K562 (cell line): ENCODE results near the gene NEK2. TPM values are rescaled to one million over a fixed set of nuclear protein-coding genes. Genes with fewer than 3 reads are reported as not detected.
A peak's percentile ranks its signal among the peaks of the same experiment; 100 is the strongest.

ENCODE experiments used
- ARHGAP35 ChIP-seq: fragments of 450-650 bp; IDR thresholded peaks from 2 replicates; pipeline ENCODE4 v1.6.1; 2018; ENCODE audit not compliant: partially characterized antibody
- BRF2 ChIP-seq: IDR thresholded peaks from 3 replicates; pipeline ENCODE4 v1.6.1; 2011; ENCODE audit warnings: borderline replicate concordance, mild to moderate bottlenecking; ENCODE audit not compliant: insufficient read length, insufficient read depth
- ESRRA ChIP-seq: fragments of 450-650 bp; IDR thresholded peaks from 2 replicates; pipeline ENCODE4 v1.6.1; 2014; ENCODE audit warnings: low read depth, mild to moderate bottlenecking, moderate library complexity, borderline replicate concordance
- GTF2F1 ChIP-seq: IDR thresholded peaks from 2 replicates; pipeline ENCODE4 v1.6.1; 2011; ENCODE audit warnings: low read depth, low read length, improper control_type of control experiment
- HMGN3 ChIP-seq: IDR thresholded peaks from 2 replicates; pipeline ENCODE4 v1.6.1; 2011; ENCODE audit warnings: borderline replicate concordance, low read depth, mild to moderate bottlenecking, mixed read lengths, low read length; ENCODE audit not compliant: insufficient read length; ENCODE audit errors: extremely low read depth
- JUND ChIP-seq, 2 experiments: IDR thresholded peaks; 2 replicates in 1 of 2; 3 replicates in 1 of 2; pipeline ENCODE4 v1.6.1; 2011; ENCODE audit warnings: borderline replicate concordance in 2 of 2, low read depth in 2 of 2, low read length in 2 of 2, improper control_type of control experiment in 1 of 2, missing biosample characterization in 1 of 2, missing genetic modification characterization in 1 of 2, missing genetic modification reagents in 1 of 2
- MCM5 ChIP-seq: fragments of 450-650 bp; IDR thresholded peaks from 2 replicates; pipeline ENCODE4 v1.6.1; 2016; ENCODE audit warnings: low read depth
- MNT ChIP-seq, 2 experiments: fragments of 450-650 bp; conservative IDR thresholded peaks; 2 replicates each; pipeline ENCODE4 v1.6.1; 2017; ENCODE audit warnings: mild to moderate bottlenecking in 2 of 2, moderate library complexity in 2 of 2
- SIN3B ChIP-seq: fragments of 450-650 bp; IDR thresholded peaks from 2 replicates; pipeline ENCODE4 v1.6.1; 2017; ENCODE audit warnings: low read depth, mild to moderate bottlenecking, moderate library complexity
- SMARCA5 ChIP-seq: fragments of 450-650 bp; IDR thresholded peaks from 2 replicates; pipeline ENCODE4 v1.6.1; 2016
- SRF ChIP-seq, 2 experiments: fragments of 250-450, 450-650 bp in 1 of 2; sonication (Bioruptor Pico) in 1 of 2; sonication (generic) in 1 of 2; formaldehyde crosslinking; IDR thresholded peaks; 2 replicates each; pipeline versions ENCODE4 v1.5.0 to v1.5.1; 2020 to 2022; ENCODE audit warnings: mild to moderate bottlenecking in 1 of 2, missing genetic modification reagents in 1 of 2
- TAF15 ChIP-seq: fragments of 200-400 bp; formaldehyde crosslinking; IDR thresholded peaks from 2 replicates; pipeline ENCODE4 v1.6.1; 2017; ENCODE audit warnings: mild to moderate bottlenecking, low read depth, low read length, moderate library complexity
- TBL1XR1 ChIP-seq, 2 experiments: IDR thresholded peaks; 2 replicates each; pipeline ENCODE4 v1.6.1; 2012; ENCODE audit warnings: improper control_type of control experiment in 2 of 2, low read length in 2 of 2, mild to moderate bottlenecking in 1 of 2
- TBP ChIP-seq: optimal IDR thresholded peaks from 2 replicates; pipeline ENCODE3; 2011; ENCODE audit warnings: low read depth, low read length, improper control_type of control experiment
- ZFP30 ChIP-seq: fragments of 250-450 bp; sonication (Bioruptor Pico); IDR thresholded peaks from 2 replicates; pipeline ENCODE4 v1.8.0; 2022; ENCODE audit warnings: moderate library complexity, mild to moderate bottlenecking, inconsistent platforms, borderline replicate concordance
- polyA plus RNA-seq, 8 experiments: library from polyadenylated mRNA; depleted of rRNA in 4 of 8; stranded (reverse) in 5 of 8; unstranded in 3 of 8; fragments of >200 nt; fragmentation: Nextera tagmentation in 2 of 8; fragmentation: Illumina TruSeq in 1 of 8; extraction: Ambion mirVana in 2 of 8; extraction: Trizol in 1 of 8; gene quantifications; 2 replicates each; pipeline versions ENCODE4 v1.2.1 to v1.2.3, GENCODE V29; 2011 to 2014; ENCODE audit warnings: inconsistent platforms in 1 of 8, missing spikeins in 1 of 8
- total RNA-seq, 7 experiments: library from RNA; depleted of rRNA in 6 of 7; stranded (reverse); fragments of >200 nt in 6 of 7; fragmentation: Illumina TruSeq in 2 of 7; extraction: Trizol in 2 of 7; gene quantifications; 2 replicates each; pipeline versions ENCODE4 v1.2.1 to v1.2.3, GENCODE V29; 2011 to 2021; ENCODE audit warnings: low replicate concordance in 1 of 7
- TF ChIP-seq, protein P1 (sequence below): IDR thresholded peaks from 2 replicates; pipeline ENCODE4 v1.6.1; 2012; ENCODE audit warnings: low read depth, low read length, improper control_type of control experiment, borderline replicate concordance
- TF ChIP-seq, protein P2 (sequence below): sonication (generic); formaldehyde crosslinking; IDR thresholded peaks from 2 replicates; pipeline ENCODE4 v1.5.0; 2020; ENCODE audit warnings: missing genetic modification reagents

The NEK2 gene
- total and polyA plus RNA-seq, 9 of the 15 experiments (the other 6 are each of a cell fraction or from before 2014, with no cell fraction given), result 30.0 to 74.7 (median 66.4) TPM

DNA sequence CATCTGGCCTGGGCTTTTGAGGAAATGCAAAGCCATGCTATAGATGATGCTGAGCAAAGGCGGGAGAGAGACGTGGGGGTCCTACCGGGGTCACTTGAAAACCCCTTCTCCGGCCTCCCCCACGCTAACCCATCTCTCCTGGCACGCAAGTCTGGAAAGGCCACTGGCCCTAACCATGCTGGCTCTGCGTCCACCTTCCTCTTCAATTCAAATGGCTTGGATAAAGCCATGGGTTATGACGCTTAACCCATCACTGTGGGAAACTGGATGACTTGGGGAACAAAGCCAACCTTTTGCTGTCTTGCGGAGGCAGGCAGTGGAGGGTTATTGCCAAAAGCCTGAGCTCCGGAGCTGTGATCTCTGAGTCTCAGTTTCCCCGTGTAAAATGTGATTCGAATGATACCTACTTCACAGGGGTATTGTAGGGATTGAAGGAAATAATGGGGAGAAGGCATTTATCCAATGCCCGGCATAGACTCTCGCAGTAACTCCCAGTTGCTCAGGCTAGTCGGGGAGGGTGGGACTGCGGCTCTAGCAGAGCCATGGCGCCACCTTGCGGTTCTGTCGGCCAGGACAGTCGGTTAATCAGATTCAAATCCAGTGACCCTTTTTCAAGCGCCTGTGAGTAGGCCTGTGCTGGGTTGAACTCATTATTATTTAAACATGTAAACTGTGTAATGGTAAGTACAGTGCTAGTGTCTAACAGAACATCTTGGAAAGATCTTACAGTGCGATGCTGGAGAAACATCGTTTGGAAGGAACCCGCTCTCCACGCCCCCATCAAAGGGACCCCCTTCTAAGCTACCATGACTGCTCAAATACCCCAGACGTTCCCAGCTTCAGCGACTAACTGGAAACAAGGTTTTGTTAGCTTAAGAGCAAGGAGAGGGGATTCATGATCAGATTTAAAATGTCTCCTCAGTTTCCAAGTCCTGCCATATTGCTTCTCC is 20.3 kb downstream of the NEK2 start (continued):
- TF ChIP-seq, protein P1, sequence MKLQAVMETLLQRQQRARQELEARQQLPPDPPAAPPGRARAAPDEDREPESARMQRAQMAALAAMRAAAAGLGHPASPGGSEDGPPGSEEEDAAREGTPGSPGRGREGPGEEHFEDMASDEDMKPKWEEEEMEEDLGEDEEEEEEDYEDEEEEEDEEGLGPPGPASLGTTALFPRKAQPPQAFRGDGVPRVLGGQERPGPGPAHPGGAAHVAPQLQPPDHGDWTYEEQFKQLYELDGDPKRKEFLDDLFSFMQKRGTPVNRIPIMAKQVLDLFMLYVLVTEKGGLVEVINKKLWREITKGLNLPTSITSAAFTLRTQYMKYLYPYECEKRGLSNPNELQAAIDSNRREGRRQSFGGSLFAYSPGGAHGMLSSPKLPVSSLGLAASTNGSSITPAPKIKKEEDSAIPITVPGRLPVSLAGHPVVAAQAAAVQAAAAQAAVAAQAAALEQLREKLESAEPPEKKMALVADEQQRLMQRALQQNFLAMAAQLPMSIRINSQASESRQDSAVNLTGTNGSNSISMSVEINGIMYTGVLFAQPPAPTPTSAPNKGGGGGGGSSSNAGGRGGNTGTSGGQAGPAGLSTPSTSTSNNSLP, result peak; percentile 52; the same call in 1 of the 2 replicates
- TF ChIP-seq HMGN3, result no peak
- TF ChIP-seq ESRRA, result peak; percentile 52; the same call in 1 of the 2 replicates
- TF ChIP-seq, protein P2, sequence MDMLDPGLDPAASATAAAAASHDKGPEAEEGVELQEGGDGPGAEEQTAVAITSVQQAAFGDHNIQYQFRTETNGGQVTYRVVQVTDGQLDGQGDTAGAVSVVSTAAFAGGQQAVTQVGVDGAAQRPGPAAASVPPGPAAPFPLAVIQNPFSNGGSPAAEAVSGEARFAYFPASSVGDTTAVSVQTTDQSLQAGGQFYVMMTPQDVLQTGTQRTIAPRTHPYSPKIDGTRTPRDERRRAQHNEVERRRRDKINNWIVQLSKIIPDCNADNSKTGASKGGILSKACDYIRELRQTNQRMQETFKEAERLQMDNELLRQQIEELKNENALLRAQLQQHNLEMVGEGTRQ (CRISPR knock-in tag), result no peak
- no peak for TF ChIP-seq MCM5
- no peak for TF ChIP-seq ARHGAP35
- no peak for TF ChIP-seq SMARCA5
- no peak; a peak in 1 of 4 replicates for TF ChIP-seq MNT (conservative IDR thresholded peaks at IDR 0.05)
- 0 out of 4 replicates have a peak, but pooled peaks of 1 of the 2 experiments have one; percentile 32 for TF ChIP-seq SRF (CRISPR knock-in tag; IDR thresholded peaks at IDR 0.05)
- peak in 1 of 2 experiments; percentile 44; a peak in 1 of 4 replicates for TF ChIP-seq TBL1XR1 (IDR thresholded peaks at IDR 0.05; ENCODE audit: low read length in 2 of 2)
- TF ChIP-seq TBP, result peak; percentile 31
- TF ChIP-seq TAF15, result no peak
- TF ChIP-seq JUND (IDR thresholded peaks at IDR 0.05; ENCODE audit: borderline replicate concordance, low read depth, low read length), result 0 out of 2 replicates have a peak, but pooled peaks have one; percentile 51
- TF ChIP-seq JUND (tag; IDR thresholded peaks at IDR 0.05; ENCODE audit: borderline replicate concordance, low read depth, low read length), result peak; percentile 51; the same call in 2 of the 3 replicates
- no peak for TF ChIP-seq BRF2
- TF ChIP-seq ZFP30 (CRISPR knock-in tag), result no peak
- no peak for TF ChIP-seq GTF2F1
- 0 out of 2 replicates have a peak, but pooled peaks have one; percentile 18 for TF ChIP-seq SIN3B
